BLaER1 treated with 17β-estradiol and CSF1 and Interleukin-3, amounts not matched to agents 10 nM and 100 nM (cell line): ENCODE measurements around the gene CPN2.

Experiments used
- H3K27ac ChIP-seq, 11 experiments: shearing (Covaris generic); formaldehyde crosslinking; 2 replicates each; pipeline ENCODE4 v1.8.1; 2022
- H3K27me3 ChIP-seq, 11 experiments: shearing (Covaris generic); formaldehyde crosslinking; 2 replicates each; pipeline ENCODE4 v1.8.1; 2022
- H3K36me3 ChIP-seq, 11 experiments: shearing (Covaris generic); formaldehyde crosslinking; 2 replicates each; pipeline ENCODE4 v1.8.1; 2022
- H3K4me1 ChIP-seq, 10 experiments: shearing (Covaris generic); formaldehyde crosslinking; 2 replicates each; pipeline ENCODE4 v1.8.1; 2022
- H3K4me2 ChIP-seq, 11 experiments: shearing (Covaris generic); formaldehyde crosslinking; 2 replicates each; pipeline ENCODE4 v1.8.1; 2022
- H3K4me3 ChIP-seq, 10 experiments: shearing (Covaris generic); formaldehyde crosslinking; 2 replicates each; pipeline ENCODE4 v1.8.1; 2022
- H3K9ac ChIP-seq, 11 experiments: shearing (Covaris generic); formaldehyde crosslinking; 2 replicates each; pipeline ENCODE4 v1.8.1; 2022
- H3K9me3 ChIP-seq, 11 experiments: shearing (Covaris generic); formaldehyde crosslinking; replicated peaks in 1 of 11; 2 replicates each; pipeline ENCODE4 v1.8.1; 2022
- H4K20me1 ChIP-seq, 11 experiments: shearing (Covaris generic); formaldehyde crosslinking; 2 replicates each; pipeline ENCODE4 v1.8.1; 2022
- Cebpa-rat ChIP-seq, 11 experiments: shearing (Covaris generic); IDR thresholded peaks; 2 replicates each; pipeline ENCODE4 v1.8.1; 2022

Gene CPN2

GRCh38 chr3:194395212-194395611 lies 44.1 kb upstream of the CPN2 start:
- peaks cover 0 to 5% (median 0%) of the 10 kb centered on the region in 11 experiments; a peak in 2 of 22 replicates for H3K36me3 ChIP-seq
- peak overlapping the region in 2 of 10 experiments; percentile 46 to 58; a peak in 1 of 20 replicates for H3K4me3 ChIP-seq
- peaks cover 15 to 26% (median 20%) of the 10 kb centered on the region in 11 experiments for H3K9me3 ChIP-seq
- peaks cover 17 to 37% (median 26%) of the 10 kb centered on the region in 11 experiments for H3K27me3 ChIP-seq
- H4K20me1 ChIP-seq, result peaks cover 0 to 14% (median 0%) of the 10 kb centered on the region in 11 experiments; a peak in 2 of 22 replicates
- no peak for TF ChIP-seq Cebpa-rat (IDR thresholded peaks at IDR 0.05)
- peak overlapping the region in 3 of 11 experiments; percentile 83 to 87 (median 85); a peak in 5 of 22 replicates for H3K27ac ChIP-seq
- peaks cover 47 to 59% (median 58%) of the 10 kb centered on the region in 10 experiments for H3K4me1 ChIP-seq
- H3K9ac ChIP-seq, result peak overlapping the region in 3 of 11 experiments; percentile 77 to 78 (median 78); a peak in 3 of 22 replicates
- H3K4me2 ChIP-seq, result peak overlapping the region; percentile 93 to 99 (median 98)

GRCh38 chr3:194392576-194392975 lies 41.4 kb upstream of the CPN2 start:
- peaks cover 3 to 11% (median 8%) of the 10 kb centered on the region in 11 experiments for H3K27me3 ChIP-seq
- H3K4me3 ChIP-seq, result no peak overlapping the region
- no peak overlapping the region for H3K9ac ChIP-seq
- no peak overlapping the region for H3K4me2 ChIP-seq
- peaks cover 28 to 33% (median 31%) of the 10 kb centered on the region in 10 experiments for H3K4me1 ChIP-seq
- peaks cover 0 to 5% (median 0%) of the 10 kb centered on the region in 11 experiments; a peak in 2 of 22 replicates for H3K36me3 ChIP-seq
- peaks cover 18 to 51% (median 43%) of the 10 kb centered on the region in 11 experiments for H3K9me3 ChIP-seq
- peaks cover 0 to 6% (median 0%) of the 10 kb centered on the region in 11 experiments; a peak in 2 of 22 replicates for H4K20me1 ChIP-seq
- no peak overlapping the region for H3K27ac ChIP-seq
- TF ChIP-seq Cebpa-rat (IDR thresholded peaks at IDR 0.05), result 0 out of 22 replicates have a peak, but pooled peaks of 1 of the 11 experiments have one; percentile 17

GRCh38 chr3:194390835-194391234 lies 39.7 kb upstream of the CPN2 start:
- no peak overlapping the region for H3K4me2 ChIP-seq
- no peak overlapping the region for H3K27ac ChIP-seq

GRCh38 chr3:194389269-194389668 lies 38.1 kb upstream of the CPN2 start:
- Histone ChIP-seq H3K4me1 (no peaks in the 10 kb centered on the region; a peak in 2 of 20 replicates), H3K36me3 (peaks cover 0 to 5% (median 0%) of the 10 kb centered on the region in 11 experiments; a peak in 2 of 22 replicates), H3K9me3 (peaks cover 22 to 78% (median 61%) of the 10 kb centered on the region in 11 experiments), H3K27me3 (no peaks in the 10 kb centered on the region), H3K27ac (no peak overlapping the region), H3K9ac (no peak overlapping the region), H3K4me3 (no peak overlapping the region), H3K4me2 (no peak overlapping the region), H4K20me1 (no peaks in the 10 kb centered on the region)
- no peak for TF ChIP-seq Cebpa-rat (IDR thresholded peaks at IDR 0.05)

More at GRCh38 chr3:194390835-194391234, 39.7 kb upstream of the CPN2 start:
- Histone ChIP-seq H4K20me1 (no peaks in the 10 kb centered on the region), H3K4me1 (peaks cover 10 to 16% (median 14%) of the 10 kb centered on the region in 10 experiments), H3K36me3 (peaks cover 0 to 5% (median 0%) of the 10 kb centered on the region in 11 experiments; a peak in 2 of 22 replicates), H3K9me3 (peaks cover 20 to 68% (median 56%) of the 10 kb centered on the region in 11 experiments), H3K27me3 (no peaks in the 10 kb centered on the region), H3K4me3 (no peak overlapping the region), H3K9ac (no peak overlapping the region)
- TF ChIP-seq Cebpa-rat (IDR thresholded peaks at IDR 0.05), result no peak

GRCh38 chr3:194387926-194388418 lies 36.8 kb upstream of the CPN2 start:
- Histone ChIP-seq H3K4me1 (peaks cover 0 to 7% (median 2%) of the 10 kb centered on the region in 10 experiments; a peak in 11 of 20 replicates), H3K36me3 (peaks cover 0 to 5% (median 0%) of the 10 kb centered on the region in 11 experiments; a peak in 2 of 22 replicates), H3K4me3 (no peak overlapping the region), H3K27ac (no peak overlapping the region), H3K9ac (no peak overlapping the region), H3K9me3 (peaks cover 22 to 78% (median 61%) of the 10 kb centered on the region in 11 experiments), H3K4me2 (no peak overlapping the region), H4K20me1 (no peaks in the 10 kb centered on the region), H3K27me3 (no peaks in the 10 kb centered on the region)
- TF ChIP-seq Cebpa-rat (IDR thresholded peaks at IDR 0.05), result no peak

GRCh38 chr3:194387276-194387675 lies 36.1 kb upstream of the CPN2 start:
- H3K9ac ChIP-seq, result no peak overlapping the region
- no peak overlapping the region for H3K4me3 ChIP-seq
- TF ChIP-seq Cebpa-rat (IDR thresholded peaks at IDR 0.05), result no peak
- H3K27ac ChIP-seq, result no peak overlapping the region
- H3K9me3 ChIP-seq, result peaks cover 22 to 75% (median 60%) of the 10 kb centered on the region in 11 experiments
- no peaks in the 10 kb centered on the region for H4K20me1 ChIP-seq
- peaks cover 0 to 5% (median 0%) of the 10 kb centered on the region in 11 experiments; a peak in 2 of 22 replicates for H3K36me3 ChIP-seq
- H3K4me1 ChIP-seq, result peaks cover 0 to 14% (median 9%) of the 10 kb centered on the region in 10 experiments; a peak in 14 of 20 replicates
- H3K4me2 ChIP-seq, result no peak overlapping the region
- no peaks in the 10 kb centered on the region for H3K27me3 ChIP-seq

- no peaks in the 10 kb centered on the region for H3K27me3 ChIP-seq
Measured at GRCh38 chr3:194386648-194387047, 35.5 kb upstream of the CPN2 start.

GRCh38 chr3:194386066-194386465 lies 34.9 kb upstream of the CPN2 start:
- TF ChIP-seq Cebpa-rat (IDR thresholded peaks at IDR 0.05), result no peak
- no peak overlapping the region for H3K4me3 ChIP-seq
- peaks cover 14 to 63% (median 49%) of the 10 kb centered on the region in 11 experiments for H3K9me3 ChIP-seq
- H3K27ac ChIP-seq, result no peak overlapping the region
- H3K9ac ChIP-seq, result no peak overlapping the region
- peaks cover 0 to 4% (median 0%) of the 10 kb centered on the region in 11 experiments; a peak in 2 of 22 replicates for H3K36me3 ChIP-seq
- H3K4me1 ChIP-seq, result peaks cover 0 to 16% (median 9%) of the 10 kb centered on the region in 10 experiments; a peak in 14 of 20 replicates
- H3K4me2 ChIP-seq, result no peak overlapping the region
- no peaks in the 10 kb centered on the region for H3K27me3 ChIP-seq
- no peaks in the 10 kb centered on the region for H4K20me1 ChIP-seq

More at GRCh38 chr3:194386648-194387047, 35.5 kb upstream of the CPN2 start:
- no peak overlapping the region for H3K9ac ChIP-seq
- peaks cover 0 to 5% (median 0%) of the 10 kb centered on the region in 11 experiments; a peak in 2 of 22 replicates for H3K36me3 ChIP-seq
- H3K4me3 ChIP-seq, result no peak overlapping the region
- H4K20me1 ChIP-seq, result no peaks in the 10 kb centered on the region
- TF ChIP-seq Cebpa-rat (IDR thresholded peaks at IDR 0.05), result no peak
- peaks cover 20 to 69% (median 55%) of the 10 kb centered on the region in 11 experiments for H3K9me3 ChIP-seq
- H3K4me2 ChIP-seq, result no peak overlapping the region
- peaks cover 0 to 16% (median 9%) of the 10 kb centered on the region in 10 experiments; a peak in 14 of 20 replicates for H3K4me1 ChIP-seq
- no peak overlapping the region for H3K27ac ChIP-seq

GRCh38 chr3:194384569-194385001 lies 33.5 kb upstream of the CPN2 start:
- no peak overlapping the region for H3K27ac ChIP-seq
- no peak overlapping the region for H3K4me2 ChIP-seq
- no peak overlapping the region for H3K4me3 ChIP-seq
- H3K27me3 ChIP-seq, result no peaks in the 10 kb centered on the region
- peaks cover 0 to 16% (median 9%) of the 10 kb centered on the region in 10 experiments; a peak in 14 of 20 replicates for H3K4me1 ChIP-seq
- H3K9me3 ChIP-seq, result peaks cover 7 to 50% (median 34%) of the 10 kb centered on the region in 11 experiments; a peak in 19 of 22 replicates
- no peak for TF ChIP-seq Cebpa-rat (IDR thresholded peaks at IDR 0.05)
- H3K9ac ChIP-seq, result no peak overlapping the region
- H3K36me3 ChIP-seq, result no peaks in the 10 kb centered on the region
- H4K20me1 ChIP-seq, result no peaks in the 10 kb centered on the region
